ENCODE results near the gene MCRIP1.

MCRIP1 gene

GRCh38 chr17:81866440-81867169 lies 33.5 kb upstream of the MCRIP1 start:
- peaks cover 53% of the 10 kb centered on the region for H3K4me1 Mint-ChIP-seq
- peak overlapping the region; percentile 81 for H3K27ac Mint-ChIP-seq
- H3K4me3 Mint-ChIP-seq, result peak overlapping the region; percentile 13
- no peak for DNase-seq
- H3K9me3 Mint-ChIP-seq, result no peaks in the 10 kb centered on the region
- H3K27me3 Mint-ChIP-seq, result no peaks in the 10 kb centered on the region
- peaks cover 31% of the 10 kb centered on the region for H3K36me3 Mint-ChIP-seq
- CTCF ChIA-PET, result interaction anchor here (1.2 kb wide), 1 partner anchor 153 kb away, joined by 3 read pairs; no protein-coding TSS in a partner anchor

- Mint-ChIP-seq H3K36me3 (peaks cover 34% of the 10 kb centered on the region), H3K4me3 (no peak overlapping the region), H3K4me1 (peaks cover 56% of the 10 kb centered on the region)
Observed at GRCh38 chr17:81865733-81866439, 32.8 kb upstream of the MCRIP1 start.

GRCh38 chr17:81865358-81865732 lies 32.3 kb upstream of the MCRIP1 start:
- DNase-seq, result no peak
- peaks cover 7% of the 10 kb centered on the region for H3K27me3 Mint-ChIP-seq
- CTCF ChIA-PET, result interaction anchor here (1.2 kb wide), 1 partner anchor 154 kb away, joined by 3 read pairs; no protein-coding TSS in a partner anchor
- peaks cover 36% of the 10 kb centered on the region for H3K36me3 Mint-ChIP-seq
- peak overlapping the region; percentile 78 for H3K27ac Mint-ChIP-seq
- no peak overlapping the region for H3K4me3 Mint-ChIP-seq
- peaks cover 56% of the 10 kb centered on the region for H3K4me1 Mint-ChIP-seq
- no peaks in the 10 kb centered on the region for H3K9me3 Mint-ChIP-seq

More at GRCh38 chr17:81865733-81866439, 32.8 kb upstream of the MCRIP1 start:
- Mint-ChIP-seq H3K27ac (peak overlapping the region; percentile 81), H3K27me3 (peaks cover 2% of the 10 kb centered on the region), H3K9me3 (no peaks in the 10 kb centered on the region)
- CTCF ChIA-PET, result interaction anchor here (1.2 kb wide), 1 partner anchor 154 kb away, joined by 3 read pairs; no protein-coding TSS in a partner anchor
- DNase-seq, result no peak

GRCh38 chr17:81863833-81864768 lies 31.0 kb upstream of the MCRIP1 start:
- no peak for DNase-seq
- no peaks in the 10 kb centered on the region for H3K9me3 Mint-ChIP-seq
- H3K4me3 Mint-ChIP-seq, result no peak overlapping the region
- peak overlapping the region; percentile 90 for H3K27ac Mint-ChIP-seq
- CTCF ChIA-PET, result no interaction called here
- peaks cover 54% of the 10 kb centered on the region for H3K4me1 Mint-ChIP-seq
- peaks cover 33% of the 10 kb centered on the region for H3K36me3 Mint-ChIP-seq
- H3K27me3 Mint-ChIP-seq, result peaks cover 7% of the 10 kb centered on the region

- H3K27ac Mint-ChIP-seq, result peak overlapping the region; percentile 90
- CTCF ChIA-PET, result no interaction called here
- H3K4me3 Mint-ChIP-seq, result peak overlapping the region; percentile 78
- H3K36me3 Mint-ChIP-seq, result peaks cover 32% of the 10 kb centered on the region
- H3K9me3 Mint-ChIP-seq, result no peaks in the 10 kb centered on the region
- peaks cover 7% of the 10 kb centered on the region for H3K27me3 Mint-ChIP-seq
- peaks cover 57% of the 10 kb centered on the region for H3K4me1 Mint-ChIP-seq
- DNase-seq, result no peak
Observed at GRCh38 chr17:81863123-81863675, 30.1 kb upstream of the MCRIP1 start.

GRCh38 chr17:81860756-81861568 lies 27.9 kb upstream of the MCRIP1 start:
- peak; percentile 99 for DNase-seq
- Mint-ChIP-seq H3K27me3 (peaks cover 7% of the 10 kb centered on the region), H3K4me1 (peaks cover 51% of the 10 kb centered on the region), H3K27ac (peak overlapping the region; percentile 98), H3K9me3 (no peaks in the 10 kb centered on the region), H3K4me3 (peak overlapping the region; percentile 94), H3K36me3 (peaks cover 30% of the 10 kb centered on the region)
- CTCF ChIA-PET, result interaction anchor here (1.0 kb wide), 2 partner anchors 60 to 125 kb away, joined by 3 read pairs; no protein-coding TSS in a partner anchor

- peak within 1 kb of the TSS; percentile 98 for H3K27ac Mint-ChIP-seq
- peaks cover 35% of the 10 kb centered on the region for H3K36me3 Mint-ChIP-seq
- DNase-seq, result no peak
- peak within 1 kb of the TSS; percentile 94 for H3K4me3 Mint-ChIP-seq
- H3K9me3 Mint-ChIP-seq, result no peaks in the 10 kb centered on the region
- CTCF ChIA-PET, result interaction anchor here (1.0 kb wide), 2 partner anchors 59 to 124 kb away, joined by 3 read pairs; no protein-coding TSS in a partner anchor
- peaks cover 7% of the 10 kb centered on the region for H3K27me3 Mint-ChIP-seq
- peaks cover 58% of the 10 kb centered on the region for H3K4me1 Mint-ChIP-seq
Observed at GRCh38 chr17:81859906-81860755, 27.0 kb upstream of the MCRIP1 start, which contains the start of gene P4HB. Gene P4HB (minus strand): TSS chr17:81860535. CDS start chr17:81860471, 64 bp downstream.

- H3K4me3 Mint-ChIP-seq, result peak overlapping the region; percentile 91
Observed at GRCh38 chr17:81858967-81859905, 26.1 kb upstream of the MCRIP1 start.

GRCh38 chr17:81858170-81858966 lies 25.3 kb upstream of the MCRIP1 start:
- Mint-ChIP-seq H3K4me3 (peak overlapping the region; percentile 91), H3K36me3 (peaks cover 44% of the 10 kb centered on the region), H3K27ac (peak overlapping the region; percentile 69), H3K27me3 (peaks cover 7% of the 10 kb centered on the region), H3K4me1 (peaks cover 51% of the 10 kb centered on the region), H3K9me3 (no peaks in the 10 kb centered on the region)
- CTCF ChIA-PET, result no interaction called here
- DNase-seq, result no peak

More at GRCh38 chr17:81858967-81859905, 26.1 kb upstream of the MCRIP1 start:
- Mint-ChIP-seq H3K27ac (peak overlapping the region; percentile 91), H3K4me1 (peaks cover 56% of the 10 kb centered on the region), H3K9me3 (no peaks in the 10 kb centered on the region), H3K27me3 (peaks cover 7% of the 10 kb centered on the region), H3K36me3 (peaks cover 41% of the 10 kb centered on the region)
- CTCF ChIA-PET, result no interaction called here
- peak; percentile 33 for DNase-seq

- Mint-ChIP-seq H3K4me1 (peaks cover 36% of the 10 kb centered on the region), H3K4me3 (no peak overlapping the region), H3K36me3 (peaks cover 51% of the 10 kb centered on the region), H3K27ac (no peak overlapping the region), H3K27me3 (no peaks in the 10 kb centered on the region), H3K9me3 (no peaks in the 10 kb centered on the region)
- CTCF ChIA-PET, result interaction anchor here (0.6 kb wide), 1 partner anchor 36 kb away, joined by 3 read pairs; the partner anchor contains the start of gene ALYREF
- DNase-seq, result peak; percentile 43
Observed at GRCh38 chr17:81854974-81855774, 22.1 kb upstream of the MCRIP1 start.
